GM10847 (cell line): ENCODE measurements around the gene TPCN2.

Source experiments
- POLR2A ChIP-seq: IDR thresholded peaks from 2 replicates; pipeline ENCODE4 v1.6.1; 2011; ENCODE audit not compliant: insufficient read length; ENCODE audit errors: extremely low read depth

The TPCN2 gene

DNA sequence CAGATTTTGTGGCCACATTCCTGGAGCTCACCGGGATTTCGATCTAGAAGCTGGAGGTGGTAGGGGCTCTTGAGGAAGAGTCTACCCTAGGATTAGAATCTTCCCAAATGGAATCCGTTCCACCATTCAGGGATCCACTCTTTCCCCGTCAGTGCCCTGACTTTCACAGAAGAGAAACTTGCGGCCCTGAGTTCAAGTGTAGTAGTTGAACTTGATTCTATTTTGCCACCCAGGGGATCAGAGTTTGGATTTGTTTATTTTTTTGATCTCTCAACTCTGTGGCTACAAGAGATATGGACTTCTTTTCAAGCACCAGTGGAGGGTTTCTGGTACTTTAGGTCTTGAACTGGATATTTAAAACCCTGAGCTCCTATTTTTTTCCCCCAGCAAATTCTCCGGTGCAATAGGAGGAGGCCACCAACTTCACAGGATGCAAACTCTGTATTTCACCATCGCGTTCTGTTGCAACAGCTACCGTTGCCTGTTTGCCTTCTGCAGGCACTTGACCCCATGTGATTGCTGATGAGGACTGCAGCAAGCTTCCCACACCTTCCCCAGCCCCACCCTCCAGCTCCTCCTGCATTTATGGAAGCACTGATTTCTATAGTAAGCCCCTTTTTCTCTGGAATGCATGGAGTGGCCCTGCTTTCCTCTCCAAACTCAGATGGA lies 20.9 kb upstream of the TPCN2 start:
- TF ChIP-seq POLR2A, result no peak

DNA sequence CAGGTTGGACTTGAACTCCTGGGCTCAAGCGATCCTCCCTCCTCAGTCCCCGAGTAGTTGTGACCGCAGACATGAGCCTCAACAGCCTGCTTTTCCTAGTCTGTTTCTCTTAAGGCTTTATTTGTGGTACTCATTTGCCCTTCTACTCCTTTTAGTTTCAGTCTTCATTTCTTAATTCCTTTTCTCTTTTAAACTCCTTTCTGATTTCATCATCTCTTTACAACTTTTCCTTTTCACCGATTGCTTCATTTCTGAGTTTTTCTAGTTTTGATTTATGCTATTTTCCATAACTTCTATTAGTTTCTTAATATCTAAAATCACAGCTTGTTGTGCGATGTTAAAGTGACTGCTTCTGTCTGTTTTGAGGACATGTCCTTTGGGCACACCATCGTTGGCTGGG lies 18.4 kb upstream of the TPCN2 start:
- TF ChIP-seq POLR2A, result no peak

DNA sequence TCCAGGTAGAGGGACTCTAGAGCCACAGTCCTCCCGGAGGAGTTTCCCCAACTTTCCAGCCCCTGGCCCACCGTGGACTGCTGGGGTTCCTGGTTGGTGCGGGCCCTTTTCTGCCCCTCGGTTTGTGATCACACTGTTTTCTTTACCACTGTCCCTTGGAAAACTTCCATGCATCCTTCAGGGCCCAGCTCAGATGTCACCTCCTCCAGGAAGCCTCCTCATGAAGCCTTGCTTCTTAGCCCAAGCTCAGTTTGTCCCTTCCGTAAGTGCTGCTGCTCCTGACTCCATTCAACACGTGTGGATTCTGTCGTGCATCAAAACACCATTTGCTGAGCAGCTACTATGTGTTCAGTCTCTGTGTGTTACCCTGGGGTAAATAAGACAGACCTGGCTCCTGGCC lies 15.9 kb upstream of the TPCN2 start:
- no peak for TF ChIP-seq POLR2A

DNA sequence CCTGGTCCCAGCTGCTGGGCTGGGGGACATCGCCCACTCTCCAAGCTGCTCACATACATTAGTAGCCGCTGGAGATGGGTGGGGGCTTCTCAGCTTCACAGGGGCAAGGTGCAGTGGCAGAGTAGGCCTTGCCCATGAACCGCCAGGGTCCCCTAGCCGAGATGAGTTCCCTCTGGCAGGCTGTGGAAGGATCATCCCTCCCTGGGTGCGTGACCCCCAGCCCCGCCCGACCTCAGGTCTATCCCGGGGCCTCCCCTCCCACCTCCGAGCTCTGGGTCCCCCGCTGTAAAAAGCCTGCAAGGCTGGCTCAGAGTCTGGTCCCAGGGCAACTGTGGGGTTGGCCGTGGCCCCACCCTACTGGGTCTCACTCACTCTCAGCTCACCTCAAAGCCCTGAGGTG lies 15.3 kb upstream of the TPCN2 start:
- TF ChIP-seq POLR2A, result no peak

DNA sequence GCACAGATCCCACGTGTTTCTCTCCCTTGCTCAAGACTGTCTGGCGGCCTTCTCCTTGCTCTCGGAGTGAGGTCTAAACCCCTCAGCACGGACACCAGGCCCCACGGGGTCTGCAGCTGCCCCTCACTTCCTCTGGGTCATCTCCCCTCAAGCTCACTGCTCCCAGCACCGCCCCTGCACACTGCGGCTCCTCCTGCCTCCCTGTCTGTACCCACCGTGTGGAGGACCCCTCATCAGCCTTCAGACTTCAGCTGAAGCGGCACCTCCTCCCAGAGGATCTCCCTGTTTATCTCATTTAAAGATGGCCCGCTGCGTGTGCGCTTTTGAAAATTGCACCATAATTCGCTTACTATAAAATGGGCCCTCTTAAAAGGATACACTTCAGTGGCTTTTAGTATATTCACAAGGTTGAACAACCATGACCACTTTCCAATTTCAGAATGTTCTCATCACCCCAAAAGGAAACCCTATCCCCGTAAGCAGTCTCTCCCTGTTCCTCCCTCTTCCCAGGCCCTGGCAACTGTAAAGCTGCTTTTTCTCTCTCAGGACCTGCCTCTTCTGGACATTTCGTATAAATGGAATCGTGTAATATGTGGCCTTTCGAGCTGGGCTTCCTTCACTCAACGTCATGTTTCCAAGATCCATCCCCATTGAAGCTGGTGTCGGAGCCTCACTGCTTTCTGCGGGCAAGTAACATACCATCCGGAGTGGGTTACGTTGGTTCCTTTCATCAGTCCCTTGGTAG lies 14.4 kb upstream of the TPCN2 start:
- TF ChIP-seq POLR2A, result no peak

DNA sequence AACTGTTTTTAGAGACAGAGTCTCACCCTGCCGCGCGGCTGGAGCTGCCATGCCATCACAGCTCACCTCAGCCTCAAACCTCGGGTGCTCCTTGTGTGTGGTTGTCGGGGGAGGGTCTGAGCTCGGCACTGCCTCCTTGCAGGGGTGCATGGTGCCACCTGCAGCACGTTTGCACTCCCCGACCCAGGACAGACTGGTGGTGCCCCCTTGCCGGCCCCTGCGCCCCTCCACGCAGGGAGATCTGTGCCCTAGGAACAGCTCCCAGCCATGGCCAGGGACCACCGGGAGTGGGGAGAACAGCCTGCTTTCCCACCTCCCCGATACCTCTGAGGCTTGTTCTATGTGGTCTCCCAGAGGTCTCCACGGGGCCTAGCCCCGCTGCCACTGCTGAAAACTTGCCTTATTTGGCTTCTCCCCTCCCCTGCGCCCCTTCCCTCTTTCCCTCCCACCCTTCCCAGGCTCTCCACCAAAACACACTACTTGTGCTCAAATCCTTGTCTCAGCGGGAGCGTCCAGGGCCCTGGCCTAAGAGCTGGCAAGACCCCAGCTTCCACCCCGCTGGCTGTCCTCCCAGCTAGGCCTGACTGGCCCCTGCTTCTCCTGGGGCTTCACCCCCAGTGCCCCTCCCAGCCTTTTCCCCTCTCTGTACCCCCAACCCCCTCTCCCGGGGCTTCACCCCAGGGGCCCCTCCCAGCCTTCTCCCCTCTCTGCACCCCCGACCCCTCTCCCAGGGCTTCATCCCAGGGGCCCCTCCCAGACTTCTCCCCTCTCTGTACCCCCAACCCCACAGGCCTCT lies 13.4 kb upstream of the TPCN2 start:
- TF ChIP-seq POLR2A, result no peak

DNA sequence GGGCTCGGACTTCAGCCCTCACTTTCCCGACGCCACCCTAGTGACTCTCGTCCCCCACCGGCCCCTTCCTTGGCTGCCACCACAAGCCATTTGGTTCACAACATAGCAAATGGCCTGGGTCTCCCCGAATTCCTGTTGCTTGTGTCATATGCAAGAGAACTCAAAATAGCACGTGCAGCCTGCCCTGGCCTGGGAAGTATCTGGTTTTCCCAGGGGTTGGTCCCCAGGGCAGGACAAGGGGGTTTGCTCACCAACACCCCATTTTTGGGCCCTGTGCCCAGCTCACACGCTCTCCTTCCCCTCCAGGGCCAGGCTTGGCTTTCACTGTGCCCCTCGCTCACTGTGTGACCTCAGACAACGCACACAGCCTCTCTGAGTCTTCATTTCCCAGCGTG lies 12.8 kb upstream of the TPCN2 start:
- TF ChIP-seq POLR2A, result no peak

DNA sequence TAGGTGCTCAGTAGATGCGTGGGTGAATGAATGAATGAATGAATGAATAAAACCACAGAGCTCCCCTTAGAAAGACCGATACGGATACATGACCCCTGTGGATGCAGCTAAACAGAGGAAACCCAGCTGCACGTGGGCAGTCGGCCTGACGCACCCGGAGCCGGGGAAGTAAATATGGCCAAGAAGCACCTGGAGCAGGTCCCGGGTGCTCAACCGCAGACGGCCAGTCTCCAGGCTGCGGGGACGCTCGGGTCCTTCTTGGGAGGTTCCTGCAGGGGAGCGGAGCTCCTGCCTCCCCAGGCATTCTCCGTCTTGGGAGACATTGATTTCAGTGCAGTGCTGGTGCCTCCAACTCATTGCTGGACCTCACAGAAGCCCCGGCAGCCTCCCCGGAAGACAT lies 11.7 kb upstream of the TPCN2 start:
- TF ChIP-seq POLR2A, result no peak

DNA sequence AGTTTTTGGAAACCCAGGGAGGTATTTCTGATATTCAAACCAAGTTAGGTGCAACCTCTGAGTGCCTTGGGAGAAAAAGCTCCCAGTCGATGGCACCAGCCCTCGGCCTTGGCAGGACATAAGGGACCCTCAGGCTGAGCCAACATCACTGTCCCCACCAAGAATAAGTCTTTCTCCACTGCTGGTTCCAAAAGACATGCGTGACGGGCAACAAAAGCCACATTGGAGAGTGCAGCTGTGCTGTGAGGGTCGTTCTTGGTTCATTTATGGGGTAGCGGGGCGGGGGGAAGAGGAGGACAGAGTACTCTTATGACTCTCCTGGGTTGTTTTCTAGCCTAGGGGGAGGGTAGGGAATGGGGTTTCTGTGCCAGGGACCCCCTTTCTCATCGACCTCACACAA lies 11.2 kb upstream of the TPCN2 start:
- TF ChIP-seq POLR2A, result no peak

DNA sequence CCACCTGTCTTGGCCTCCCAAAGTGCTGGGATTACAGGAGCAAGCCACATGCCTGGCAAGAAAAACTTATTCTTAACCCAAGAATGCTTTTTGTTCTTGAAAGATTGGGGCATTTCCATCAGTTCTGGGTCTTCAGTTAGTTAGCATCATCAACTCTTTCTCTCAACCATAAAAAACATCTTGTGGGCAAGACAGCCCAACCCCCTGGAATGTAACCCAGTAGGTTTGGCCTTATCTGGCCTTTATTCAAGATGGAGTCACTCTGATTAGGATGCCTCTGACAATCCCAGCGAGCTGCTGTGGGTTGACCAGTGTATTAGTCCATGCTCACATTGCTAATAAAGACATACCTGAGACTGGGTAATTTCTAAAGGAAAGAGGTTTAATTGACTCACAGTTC lies 9.2 kb upstream of the TPCN2 start:
- no peak for TF ChIP-seq POLR2A

DNA sequence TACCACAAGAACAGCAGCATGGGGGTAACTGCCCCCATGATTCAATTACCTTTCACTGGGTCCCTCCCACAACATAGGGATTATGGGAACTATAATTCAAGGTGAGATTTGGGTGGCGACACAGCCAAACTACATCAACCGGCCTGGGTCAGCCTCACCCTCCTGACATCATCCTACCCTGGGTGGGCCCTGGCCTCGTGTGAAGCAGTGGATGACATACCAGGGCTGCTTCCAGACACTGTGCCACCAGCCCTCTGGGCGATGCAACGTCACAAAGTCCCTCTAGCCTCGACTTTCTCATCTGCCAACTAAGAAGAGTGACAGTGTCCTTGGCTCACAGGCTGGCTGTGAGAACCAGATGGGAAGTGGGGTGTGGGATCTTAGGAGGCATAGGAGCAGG lies 8.7 kb upstream of the TPCN2 start:
- no peak for TF ChIP-seq POLR2A

DNA sequence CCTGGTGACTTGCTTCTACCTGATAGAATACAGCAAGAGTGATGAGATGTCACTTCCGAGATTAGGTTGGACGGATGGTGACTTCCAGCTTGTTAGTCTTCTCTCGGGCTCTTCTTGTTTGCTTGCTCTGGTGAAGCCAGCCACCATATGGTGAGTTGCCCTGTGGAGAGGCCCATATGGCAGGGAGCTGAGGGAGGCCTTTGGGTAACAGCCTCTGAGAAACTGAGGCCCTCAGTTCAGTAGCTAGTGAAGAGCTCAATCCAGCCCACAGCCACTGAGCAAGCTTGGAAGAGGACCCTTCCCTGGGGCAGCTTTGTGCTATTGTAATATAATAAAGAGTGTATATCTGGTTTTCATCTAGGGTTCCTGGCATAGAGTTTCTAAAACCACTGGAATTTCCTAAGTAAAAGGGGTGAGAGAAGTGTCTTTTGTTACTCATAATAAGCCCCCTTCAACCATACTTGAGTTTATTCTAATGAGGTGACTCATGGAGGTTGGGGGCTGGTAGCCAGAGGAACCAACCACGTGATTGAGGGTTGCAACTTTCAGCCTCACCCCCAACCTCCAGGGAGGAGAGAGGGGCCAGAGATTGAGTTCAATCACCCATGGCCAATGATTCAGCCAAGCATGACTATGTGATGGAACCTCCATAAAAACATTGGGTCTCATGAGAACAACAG lies 8.0 kb upstream of the TPCN2 start:
- TF ChIP-seq POLR2A, result no peak

DNA sequence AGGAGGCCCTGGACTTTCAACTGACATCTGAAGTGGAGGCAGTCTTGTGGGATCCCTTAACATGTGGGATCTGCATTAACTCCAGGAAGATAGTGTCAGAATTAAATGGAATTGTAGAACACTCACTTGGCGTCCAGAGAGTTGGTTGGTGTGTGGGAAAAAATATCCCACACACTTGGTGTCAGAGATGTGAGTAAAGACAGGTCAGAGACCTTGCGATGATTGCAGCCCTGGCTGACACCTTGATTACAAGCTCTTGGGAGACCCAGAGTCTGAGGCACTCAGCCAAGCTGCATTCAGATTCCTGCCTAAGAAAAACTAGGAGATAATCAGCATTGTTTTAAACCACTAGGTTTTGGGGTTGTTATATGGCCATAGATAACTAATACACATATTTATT lies 7.2 kb upstream of the TPCN2 start:
- TF ChIP-seq POLR2A, result no peak

DNA sequence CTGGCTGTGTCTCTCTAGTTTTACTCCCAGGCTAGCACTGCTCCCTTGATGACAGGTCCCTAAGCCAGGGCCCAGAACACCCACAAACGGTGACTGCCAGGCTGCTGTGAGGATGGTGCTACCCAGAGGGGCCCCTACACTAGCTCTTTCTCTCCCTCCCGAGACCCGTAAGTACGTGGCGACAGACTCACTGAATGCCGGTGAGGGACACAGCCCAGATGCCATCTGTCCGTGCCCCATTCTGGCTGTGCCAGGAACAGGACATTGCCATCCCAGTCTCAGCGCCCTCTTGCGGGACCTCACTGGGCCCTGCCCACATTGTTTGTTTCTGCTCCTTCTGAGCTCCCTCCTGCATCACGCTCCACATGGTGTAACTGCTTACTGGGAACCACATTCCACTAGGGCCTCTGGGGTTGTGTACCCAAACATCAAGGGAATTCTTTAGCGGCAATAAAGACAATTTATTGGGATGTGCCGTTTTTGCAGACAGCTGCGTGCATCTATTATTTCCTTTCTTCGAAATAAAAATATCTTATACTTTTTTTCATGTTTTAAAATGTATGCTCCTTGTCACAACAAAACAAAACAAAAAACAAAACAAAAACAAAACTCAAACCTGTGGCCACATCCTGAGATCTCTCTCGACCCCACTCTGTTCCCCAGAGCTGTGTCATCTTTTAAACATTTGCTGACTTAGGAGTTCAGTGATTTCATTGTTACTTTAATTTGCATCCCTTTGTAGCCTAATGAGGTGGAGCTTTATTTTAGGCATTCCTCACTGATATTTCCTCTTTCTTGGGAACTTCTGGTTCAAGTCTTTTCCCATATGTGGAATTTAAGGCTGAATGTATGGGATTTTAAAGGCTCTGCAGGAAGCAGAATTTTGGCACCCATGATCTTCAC lies 4.4 kb upstream of the TPCN2 start:
- TF ChIP-seq POLR2A, result no peak
